ENCODE data around the gene GPD1. TPM values are rescaled to one million over a fixed set of nuclear protein-coding genes. Genes with fewer than 3 reads are reported as not detected.

The GPD1 gene
- under 1 TPM; 0.41 to 0.47 TPM for total RNA-seq
- 0.28 TPM for polyA plus RNA-seq (2013, experiment 1 of 2)
- polyA plus RNA-seq (2013, experiment 2 of 2): 1.5 TPM
- total RNA-seq: 0 to 2.4 (median 0.55) reads per million in 172 experiments

DNA sequence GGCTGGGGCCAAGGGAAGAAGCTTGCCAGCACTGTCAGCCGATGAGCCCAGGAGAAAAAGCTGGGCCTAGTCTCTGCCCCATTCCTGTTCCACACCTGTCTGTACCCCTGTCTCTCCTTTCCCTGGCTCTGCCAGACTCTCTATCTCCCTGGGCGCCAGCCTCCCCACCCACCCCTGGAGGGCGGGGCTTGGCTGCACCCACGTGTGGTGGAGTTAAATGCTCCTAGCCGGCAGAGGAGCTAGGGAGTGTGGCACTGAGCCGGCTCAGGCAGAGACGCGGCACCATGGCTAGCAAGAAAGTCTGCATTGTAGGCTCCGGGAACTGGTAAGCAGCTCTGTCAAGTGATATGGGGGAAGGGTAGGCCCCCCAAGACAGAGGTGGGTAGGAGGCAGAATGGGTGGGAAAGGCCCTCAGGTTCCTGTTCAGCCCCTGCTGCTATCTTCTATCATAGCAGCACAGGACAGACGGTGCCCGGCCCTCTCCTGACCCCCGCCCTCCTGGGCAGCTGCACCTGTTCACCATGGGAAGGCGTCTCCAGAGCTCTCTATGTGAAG, at the start of gene GPD1:
Gene GPD1, plus strand, starts transcription at position 242 of the 555 bp plus-strand sequence. Its CDS starts 43 bp downstream, at position 285.
- no peak within 1 kb of the TSS for H3K4me3 Mint-ChIP-seq
- CTCF ChIA-PET: interaction anchor here (1.2 kb wide), 1 partner anchor 7 kb away, joined by 3 read pairs; no protein-coding TSS in a partner anchor
- H3K27me3 Mint-ChIP-seq: no peaks in the 10 kb centered on the region
- H3K27ac Mint-ChIP-seq: peak within 1 kb of the TSS; percentile 49
- intact Hi-C loops (cut with DNase I, micrococcal nuclease): no loop called here
- Histone ChIP-seq H3K9me3 (ENCODE audit: control insufficient read depth in 1 of 2, insufficient read depth in 1 of 2, low read length in 2 of 2) (no peaks in the 10 kb centered on the region), H3K4me1 (ENCODE audit: insufficient read depth, low read length) (no peaks in the 10 kb centered on the region), H3K36me3 (ENCODE audit: insufficient read depth, low read length) (peaks cover 12% of the 10 kb centered on the region), H3K27me3 (ENCODE audit: control insufficient read depth in 1 of 2, insufficient read depth in 2 of 2, low read length in 2 of 2) (no peaks in the 10 kb centered on the region), H3K4me3 (ENCODE audit: low read length) (no peak within 1 kb of the TSS), H3K27ac (ENCODE audit: low read depth in 1 of 2, low read length in 2 of 2) (no peak within 1 kb of the TSS)
- no peaks in the 10 kb centered on the region for H3K9me3 Mint-ChIP-seq
- no peak for TF ChIP-seq CTCF (IDR thresholded peaks at IDR 0.05)
- H3K36me3 Mint-ChIP-seq (ENCODE audit: low read depth): peaks cover 37% of the 10 kb centered on the region
- DNase-seq (peak in 2 of 14 experiments; percentile 16 to 35), ATAC-seq (ENCODE audit: poor library complexity) (peak; percentile 87)
- POLR2A ChIA-PET: interaction anchor here (1.1 to 2.4 kb wide), 2 partner anchors 8 to 26 kb away, joined by 3 to 19 read pairs; partner anchors contain the start of gene COX14
- H3K4me1 Mint-ChIP-seq (ENCODE audit: low read depth): no peaks in the 10 kb centered on the region

- H3K27me3 Mint-ChIP-seq: peaks cover 68% of the 10 kb centered on the region
- H3K9me3 Mint-ChIP-seq: no peaks in the 10 kb centered on the region
These were observed 47.8 kb upstream of the GPD1 start for GRCh38 chr12:50055831-50056638.

More at GRCh38 chr12:50055831-50056638, 47.8 kb upstream of the GPD1 start:
- Histone ChIP-seq H3K4me1 (ENCODE audit: insufficient read depth, low read length) (peaks cover 40% of the 10 kb centered on the region), H3K4me3 (ENCODE audit: low read length) (peak overlapping the region; percentile 3), H3K36me3 (ENCODE audit: insufficient read depth, low read length) (no peaks in the 10 kb centered on the region), H3K27me3 (ENCODE audit: control insufficient read depth in 1 of 2, insufficient read depth in 2 of 2, low read length in 2 of 2) (peaks cover 44 to 48% of the 10 kb centered on the region in 2 experiments), H3K27ac (ENCODE audit: low read depth in 1 of 2, low read length in 2 of 2) (no peak overlapping the region), H3K9me3 (ENCODE audit: control insufficient read depth in 1 of 2, insufficient read depth in 1 of 2, low read length in 2 of 2) (peaks cover 0 to 3% of the 10 kb centered on the region in 2 experiments)
- DNase-seq (peak; percentile 29 to 77 (median 44)), ATAC-seq (ENCODE audit: poor library complexity) (peak; percentile 67)
- peak; percentile 88 for TF ChIP-seq CTCF (IDR thresholded peaks at IDR 0.05)
- CTCF ChIA-PET: interaction anchor here (0.8 to 4.4 kb wide), 11 partner anchors 10 to 125 kb away, joined by 3 to 36 read pairs (median 4); partner anchors contain the start of gene SMARCD1
- no peaks in the 10 kb centered on the region for H3K36me3 Mint-ChIP-seq (ENCODE audit: low read depth)
- POLR2A ChIA-PET: interaction anchor here (0.5 to 1.6 kb wide), 5 partner anchors 13 to 315 kb away, joined by 3 to 7 read pairs (median 4); partner anchors contain the start of genes RACGAP1 and TMBIM6
- no peak overlapping the region for H3K27ac Mint-ChIP-seq
- peaks cover 40% of the 10 kb centered on the region for H3K4me1 Mint-ChIP-seq (ENCODE audit: low read depth)
- H3K4me3 Mint-ChIP-seq: peak overlapping the region; percentile 93
- intact Hi-C loops (cut with DNase I, micrococcal nuclease): loop anchor here (1.0 to 5.0 kb wide), 5 partner anchors 17 to 189 kb away; no protein-coding TSS in a partner anchor

Measured in CD4-positive, alpha-beta T cell (primary cell).